HepG2 (cell line): Measurements from ENCODE around the gene UNC93A. TPM values are rescaled to one million over a fixed set of nuclear protein-coding genes. Genes with fewer than 3 reads are reported as not detected.

Experiments
- HNF4A ChIP-seq: sonication (generic); formaldehyde crosslinking; IDR thresholded peaks from 2 replicates; pipeline ENCODE4 v1.4.0; 2020; ENCODE audit warnings: missing genetic modification reagents
- IRX3 ChIP-seq: sonication (generic); formaldehyde crosslinking; IDR thresholded peaks from 2 replicates; pipeline ENCODE4 v1.8.1; 2023; ENCODE audit warnings: mild to moderate bottlenecking, low read depth, missing genetic modification reagents, borderline replicate concordance
- KLF12 ChIP-seq: sonication (generic); formaldehyde crosslinking; IDR thresholded peaks from 2 replicates; pipeline ENCODE4 v1.4.0; 2020; ENCODE audit warnings: missing genetic modification reagents, borderline replicate concordance
- MXD4 ChIP-seq: IDR thresholded peaks from 2 replicates; pipeline ENCODE4 v1.6.1; 2016; ENCODE audit warnings: mild to moderate bottlenecking, missing biosample characterization, missing genetic modification reagents
- NBN ChIP-seq: fragments of 450-650 bp; conservative IDR thresholded peaks from 2 replicates; pipeline ENCODE4 v1.6.1; 2017
- SAFB2 ChIP-seq: sonication (generic); formaldehyde crosslinking; IDR thresholded peaks from 2 replicates; pipeline ENCODE4 v1.5.1; 2020; ENCODE audit warnings: missing genetic modification reagents, low read depth, mild to moderate bottlenecking, borderline replicate concordance
- SMC3 ChIP-seq: IDR thresholded peaks from 2 replicates; pipeline ENCODE4 v1.6.1; 2011; ENCODE audit warnings: low read length, improper control_type of control experiment
- TBL1XR1 ChIP-seq: fragments of 150-350 bp; IDR thresholded peaks from 2 replicates; pipeline ENCODE4 v1.6.1; 2014; ENCODE audit warnings: borderline replicate concordance, low read length; ENCODE audit not compliant: partially characterized antibody
- ZBTB38 ChIP-seq: sonication (generic); formaldehyde crosslinking; IDR thresholded peaks from 2 replicates; pipeline ENCODE4 v1.5.1; 2020; ENCODE audit warnings: mild to moderate bottlenecking, missing genetic modification reagents
- ZNF501 ChIP-seq: sonication (generic); formaldehyde crosslinking; IDR thresholded peaks from 2 replicates; pipeline ENCODE4 v1.5.1; 2020; ENCODE audit warnings: mild to moderate bottlenecking, moderate library complexity, missing genetic modification reagents
- ZNF616 ChIP-seq: sonication (generic); formaldehyde crosslinking; IDR thresholded peaks from 2 replicates; pipeline ENCODE4 v1.5.0; 2020; ENCODE audit warnings: low read depth, mild to moderate bottlenecking, missing genetic modification reagents
- ZSCAN9 ChIP-seq: IDR thresholded peaks from 2 replicates; pipeline ENCODE4 v1.6.1; 2016; ENCODE audit warnings: borderline replicate concordance
- polyA plus RNA-seq, 8 experiments: library from polyadenylated mRNA; depleted of rRNA in 3 of 8; stranded (reverse) in 7 of 8; unstranded in 1 of 8; fragments of >200 nt; fragmentation: Illumina TruSeq in 4 of 8; extraction: Trizol in 4 of 8; gene quantifications; 2 replicates each; pipeline versions ENCODE4 v1.2.1 to v1.2.3, GENCODE V29; 2011 to 2016; ENCODE audit warnings: low read depth in 4 of 8, missing spikeins in 1 of 8, mixed read lengths in 1 of 8; ENCODE audit not compliant: insufficient read depth in 1 of 8
- total RNA-seq, 5 experiments: library from RNA; depleted of rRNA; stranded (reverse); fragments of >200 nt; fragmentation: Illumina TruSeq; extraction: Trizol; gene quantifications; 2 replicates each; pipeline ENCODE4 v1.2.3, GENCODE V29; 2016; ENCODE audit warnings: low read depth in 1 of 5
- TF ChIP-seq, protein P1 (sequence below): sonication (generic); formaldehyde crosslinking; IDR thresholded peaks from 2 replicates; pipeline ENCODE4; 2020; ENCODE audit warnings: missing genetic modification reagents, mild to moderate bottlenecking, borderline replicate concordance
- TF ChIP-seq, protein P2 (sequence below): sonication (generic); formaldehyde crosslinking; IDR thresholded peaks from 2 replicates; pipeline ENCODE4 v1.5.0; 2020; ENCODE audit warnings: mild to moderate bottlenecking, missing genetic modification reagents

Gene UNC93A
- total and polyA plus RNA-seq, 2 of the 13 experiments (the other 11 are each of a cell fraction or from before 2014, with no cell fraction given): 11.0 to 42.7 TPM

DNA sequence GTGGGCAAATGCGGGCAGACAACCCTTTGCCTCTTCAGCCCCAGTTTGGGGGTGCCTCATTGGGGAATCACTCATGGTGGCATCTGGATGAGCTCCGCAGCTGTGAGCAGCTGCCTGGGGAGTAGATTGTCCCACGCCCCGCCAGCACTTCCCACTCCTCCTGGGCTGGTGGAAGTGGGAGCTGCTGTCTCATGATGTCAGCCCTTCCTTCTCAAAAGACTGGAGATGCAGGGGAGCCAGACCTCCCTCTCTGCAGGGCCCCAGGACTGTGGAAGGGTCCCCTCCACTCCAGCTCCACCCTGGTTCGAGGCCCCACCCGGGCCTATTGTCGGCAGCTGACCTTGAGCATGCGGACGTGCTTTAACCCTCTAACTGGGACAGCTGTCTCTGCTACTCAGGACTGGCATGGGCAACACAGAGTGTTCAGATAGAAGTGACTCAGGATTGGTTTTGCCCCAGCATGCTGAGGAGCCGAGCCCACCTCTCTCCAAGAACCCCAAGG lies 2.0 kb downstream of the UNC93A start (continued):
- TF ChIP-seq KLF12 (CRISPR knock-in tag) (0 out of 2 replicates have a peak, but pooled peaks have one; percentile 20), ZBTB38 (CRISPR knock-in tag) (peak; percentile 48; the same call in 1 of the 2 replicates), ZSCAN9 (CRISPR knock-in tag) (no peak), HNF4A (CRISPR knock-in tag) (0 out of 2 replicates have a peak, but pooled peaks have one; percentile 2), MXD4 (no peak), ZNF616 (CRISPR knock-in tag) (0 out of 2 replicates have a peak, but pooled peaks have one; percentile 13), IRX3 (CRISPR knock-in tag) (no peak), TBL1XR1 (no peak), SMC3 (no peak), ZNF501 (CRISPR knock-in tag) (0 out of 2 replicates have a peak, but pooled peaks have one; percentile 47), SAFB2 (no peak), NBN (no peak)
- TF ChIP-seq, protein P1, sequence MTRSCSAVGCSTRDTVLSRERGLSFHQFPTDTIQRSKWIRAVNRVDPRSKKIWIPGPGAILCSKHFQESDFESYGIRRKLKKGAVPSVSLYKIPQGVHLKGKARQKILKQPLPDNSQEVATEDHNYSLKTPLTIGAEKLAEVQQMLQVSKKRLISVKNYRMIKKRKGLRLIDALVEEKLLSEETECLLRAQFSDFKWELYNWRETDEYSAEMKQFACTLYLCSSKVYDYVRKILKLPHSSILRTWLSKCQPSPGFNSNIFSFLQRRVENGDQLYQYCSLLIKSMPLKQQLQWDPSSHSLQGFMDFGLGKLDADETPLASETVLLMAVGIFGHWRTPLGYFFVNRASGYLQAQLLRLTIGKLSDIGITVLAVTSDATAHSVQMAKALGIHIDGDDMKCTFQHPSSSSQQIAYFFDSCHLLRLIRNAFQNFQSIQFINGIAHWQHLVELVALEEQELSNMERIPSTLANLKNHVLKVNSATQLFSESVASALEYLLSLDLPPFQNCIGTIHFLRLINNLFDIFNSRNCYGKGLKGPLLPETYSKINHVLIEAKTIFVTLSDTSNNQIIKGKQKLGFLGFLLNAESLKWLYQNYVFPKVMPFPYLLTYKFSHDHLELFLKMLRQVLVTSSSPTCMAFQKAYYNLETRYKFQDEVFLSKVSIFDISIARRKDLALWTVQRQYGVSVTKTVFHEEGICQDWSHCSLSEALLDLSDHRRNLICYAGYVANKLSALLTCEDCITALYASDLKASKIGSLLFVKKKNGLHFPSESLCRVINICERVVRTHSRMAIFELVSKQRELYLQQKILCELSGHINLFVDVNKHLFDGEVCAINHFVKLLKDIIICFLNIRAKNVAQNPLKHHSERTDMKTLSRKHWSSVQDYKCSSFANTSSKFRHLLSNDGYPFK: peak; percentile 20; the same call in 1 of the 2 replicates
- TF ChIP-seq, protein P2, sequence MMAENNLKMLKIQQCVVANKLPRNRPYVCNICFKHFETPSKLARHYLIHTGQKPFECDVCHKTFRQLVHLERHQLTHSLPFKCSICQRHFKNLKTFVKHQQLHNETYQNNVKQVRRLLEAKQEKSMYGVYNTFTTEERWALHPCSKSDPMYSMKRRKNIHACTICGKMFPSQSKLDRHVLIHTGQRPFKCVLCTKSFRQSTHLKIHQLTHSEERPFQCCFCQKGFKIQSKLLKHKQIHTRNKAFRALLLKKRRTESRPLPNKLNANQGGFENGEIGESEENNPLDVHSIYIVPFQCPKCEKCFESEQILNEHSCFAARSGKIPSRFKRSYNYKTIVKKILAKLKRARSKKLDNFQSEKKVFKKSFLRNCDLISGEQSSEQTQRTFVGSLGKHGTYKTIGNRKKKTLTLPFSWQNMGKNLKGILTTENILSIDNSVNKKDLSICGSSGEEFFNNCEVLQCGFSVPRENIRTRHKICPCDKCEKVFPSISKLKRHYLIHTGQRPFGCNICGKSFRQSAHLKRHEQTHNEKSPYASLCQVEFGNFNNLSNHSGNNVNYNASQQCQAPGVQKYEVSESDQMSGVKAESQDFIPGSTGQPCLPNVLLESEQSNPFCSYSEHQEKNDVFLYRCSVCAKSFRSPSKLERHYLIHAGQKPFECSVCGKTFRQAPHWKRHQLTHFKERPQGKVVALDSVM: no peak
